Kidney (tissue), 14 donors: ENCODE data around the gene PRKRA. TPM values are rescaled to one million over a fixed set of nuclear protein-coding genes. Genes with fewer than 3 reads are reported as not detected.

Source experiments
- DNase-seq, 5 donors: peaks; one replicate each; pipeline ENCODE4 v3.0.0-alpha.2; 2013 to 2020
- FAIRE-seq: peaks from 2 replicates; lab custom pipeline; 2012; peaks lifted over from hg19 to GRCh38; lab: Jason Lieb, UNC
- H3K27ac ChIP-seq, 2 donors: one replicate each; pipeline ENCODE4 v1.7.0; 2013; ENCODE audit warnings: low read depth in 2 of 2, low read length in 2 of 2, inconsistent platforms in 1 of 2
- H3K27me3 ChIP-seq: one replicate; pipeline ENCODE4 v1.7.1; 2013; ENCODE audit warnings: low read length, inconsistent platforms; ENCODE audit not compliant: control insufficient read depth, insufficient read depth
- H3K36me3 ChIP-seq, 3 donors: one replicate each; pipeline versions ENCODE4 v1.7.0 to v1.7.1; 2013; ENCODE audit warnings: low read length in 3 of 3, control low read depth in 1 of 3, inconsistent platforms in 1 of 3; ENCODE audit not compliant: insufficient read depth in 3 of 3, control insufficient read depth in 2 of 3
- H3K4me1 ChIP-seq, 3 donors: one replicate each; pipeline versions ENCODE4 v1.7.0 to v1.7.1; 2013; ENCODE audit warnings: low read length in 3 of 3, inconsistent platforms in 1 of 3, low read depth in 1 of 3; ENCODE audit not compliant: control insufficient read depth in 2 of 3, insufficient read depth in 2 of 3
- H3K4me3 ChIP-seq, 3 donors: one replicate each; pipeline versions ENCODE4 v1.7.0 to v1.8.1; 2013; ENCODE audit warnings: low read length in 3 of 3, control low read depth in 1 of 3, inconsistent platforms in 1 of 3
- H3K9ac ChIP-seq, 3 donors: one replicate each; pipeline versions ENCODE4 v1.7.0 to v1.7.1; 2013; ENCODE audit warnings: low read length in 3 of 3, control low read depth in 1 of 3, inconsistent platforms in 1 of 3
- H3K9me3 ChIP-seq, 3 donors: one replicate each; pipeline versions ENCODE4 v1.7.0 to v1.7.1; 2013; ENCODE audit warnings: low read length in 3 of 3, control low read depth in 1 of 3, inconsistent platforms in 1 of 3; ENCODE audit not compliant: control insufficient read depth in 2 of 3, insufficient read depth in 1 of 3
- intact Hi-C: fragments of 100-400 bp; cut with DNase I; formaldehyde crosslinking; loops from one replicate; pipeline ENCODE4 v1.11.1; 2022
- polyA plus RNA-seq: library from polyadenylated mRNA; stranded (reverse); fragments of 350-450 nt; fragmentation: Illumina TruSeq; extraction: RNeasy Lipid Tissue Mini Kit (QIAGEN cat#74804); gene quantifications from one replicate; pipeline ENCODE4 v1.2.3, GENCODE V29; 2014; ENCODE audit warnings: low read depth, low replicate concordance; ENCODE audit not compliant: insufficient read depth
- total RNA-seq: library from RNA; stranded (reverse); fragmentation: NEBNext Ultra II Directional; extraction: Animal tissue kit (Norgen Biotek cat#: 25700); gene quantifications from one replicate; pipeline ENCODE4 v1.2.1, GENCODE V29; 2021
- TF ChIP-seq, protein P1 (sequence below): IDR thresholded peaks from 3 replicates; pipeline ENCODE4 v1.5.1; 2012; ENCODE audit warnings: mild to moderate bottlenecking, moderate library complexity, borderline replicate concordance; ENCODE audit not compliant: insufficient read depth; ENCODE audit errors: extremely low read depth
- donor health status: control.
- donor health status: control.
- donor health status: control.
- donor health status: control.
- donor health status: control.
- donor health status: DM: yes; HTN: yes; CAD: no.
- donor health status: Normal renal cell carcinoma (clear cell type).

The PRKRA gene
- total and polyA plus RNA-seq, 2 donors from 2014 or later, result 42.6 to 43.0 TPM

DNA sequence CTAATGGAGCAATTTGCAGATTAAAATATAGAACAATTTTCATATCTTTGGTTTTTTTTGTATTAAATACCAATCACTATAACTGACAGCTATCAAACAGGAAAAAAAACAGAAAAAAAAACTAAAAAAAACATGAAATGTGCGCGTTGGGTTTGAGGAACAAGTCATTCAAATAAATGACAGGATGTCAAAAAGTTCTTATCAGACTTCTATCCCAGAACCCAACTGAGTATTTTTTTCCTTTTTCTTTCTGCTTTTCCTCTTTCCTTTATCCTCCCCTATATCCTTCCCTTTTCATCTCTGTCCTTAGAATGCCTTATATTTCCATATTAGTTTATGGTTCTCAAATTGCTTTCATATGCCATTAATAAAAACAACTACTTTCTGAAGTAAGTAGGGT, 14.3 kb downstream of the PRKRA start:
- Histone ChIP-seq H3K36me3 (peaks cover 20 to 43% (median 20%) of the 10 kb centered on the region in 3 donors), H3K9ac (no peak overlapping the region), H3K4me1 (no peaks in the 10 kb centered on the region), H3K4me3 (no peak overlapping the region), H3K27me3 (no peaks in the 10 kb centered on the region), H3K27ac (no peak overlapping the region), H3K9me3 (no peaks in the 10 kb centered on the region)
- FAIRE-seq, result no peak
- TF ChIP-seq, protein P1, sequence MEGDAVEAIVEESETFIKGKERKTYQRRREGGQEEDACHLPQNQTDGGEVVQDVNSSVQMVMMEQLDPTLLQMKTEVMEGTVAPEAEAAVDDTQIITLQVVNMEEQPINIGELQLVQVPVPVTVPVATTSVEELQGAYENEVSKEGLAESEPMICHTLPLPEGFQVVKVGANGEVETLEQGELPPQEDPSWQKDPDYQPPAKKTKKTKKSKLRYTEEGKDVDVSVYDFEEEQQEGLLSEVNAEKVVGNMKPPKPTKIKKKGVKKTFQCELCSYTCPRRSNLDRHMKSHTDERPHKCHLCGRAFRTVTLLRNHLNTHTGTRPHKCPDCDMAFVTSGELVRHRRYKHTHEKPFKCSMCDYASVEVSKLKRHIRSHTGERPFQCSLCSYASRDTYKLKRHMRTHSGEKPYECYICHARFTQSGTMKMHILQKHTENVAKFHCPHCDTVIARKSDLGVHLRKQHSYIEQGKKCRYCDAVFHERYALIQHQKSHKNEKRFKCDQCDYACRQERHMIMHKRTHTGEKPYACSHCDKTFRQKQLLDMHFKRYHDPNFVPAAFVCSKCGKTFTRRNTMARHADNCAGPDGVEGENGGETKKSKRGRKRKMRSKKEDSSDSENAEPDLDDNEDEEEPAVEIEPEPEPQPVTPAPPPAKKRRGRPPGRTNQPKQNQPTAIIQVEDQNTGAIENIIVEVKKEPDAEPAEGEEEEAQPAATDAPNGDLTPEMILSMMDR, result no peak
- intact Hi-C loops, result no loop called here
- DNase-seq, result no peak

DNA sequence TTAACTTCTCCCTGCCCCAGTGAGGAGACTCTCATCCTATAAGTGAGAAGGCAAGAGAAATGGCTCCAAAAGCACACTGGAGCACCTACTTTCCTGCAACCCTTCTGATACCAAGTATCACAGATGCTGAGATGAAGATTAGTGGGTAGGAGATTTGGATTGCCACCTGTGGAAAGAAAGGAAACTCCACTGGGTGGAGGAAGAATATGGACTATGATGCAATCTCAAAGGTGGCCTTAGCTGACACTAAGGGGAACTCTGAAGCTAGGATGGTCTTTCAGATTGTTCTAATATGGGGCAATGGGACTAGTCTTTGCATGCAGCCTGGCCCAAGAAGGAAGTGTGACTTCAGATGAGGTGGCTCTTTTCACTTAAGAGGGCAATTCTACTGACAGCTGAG, 21.6 kb downstream of the PRKRA start:
- no peak overlapping the region for H3K4me3 ChIP-seq
- FAIRE-seq, result no peak
- H3K36me3 ChIP-seq, result peaks cover 8 to 30% (median 11%) of the 10 kb centered on the region in 3 donors
- no peak overlapping the region for H3K27ac ChIP-seq
- peaks cover 0 to 5% (median 0%) of the 10 kb centered on the region in 3 donors for H3K9me3 ChIP-seq
- intact Hi-C loops, result no loop called here
- no peak overlapping the region for H3K9ac ChIP-seq
- H3K27me3 ChIP-seq, result no peaks in the 10 kb centered on the region
- DNase-seq, result no peak
- no peaks in the 10 kb centered on the region for H3K4me1 ChIP-seq
- TF ChIP-seq, protein P1, result no peak

DNA sequence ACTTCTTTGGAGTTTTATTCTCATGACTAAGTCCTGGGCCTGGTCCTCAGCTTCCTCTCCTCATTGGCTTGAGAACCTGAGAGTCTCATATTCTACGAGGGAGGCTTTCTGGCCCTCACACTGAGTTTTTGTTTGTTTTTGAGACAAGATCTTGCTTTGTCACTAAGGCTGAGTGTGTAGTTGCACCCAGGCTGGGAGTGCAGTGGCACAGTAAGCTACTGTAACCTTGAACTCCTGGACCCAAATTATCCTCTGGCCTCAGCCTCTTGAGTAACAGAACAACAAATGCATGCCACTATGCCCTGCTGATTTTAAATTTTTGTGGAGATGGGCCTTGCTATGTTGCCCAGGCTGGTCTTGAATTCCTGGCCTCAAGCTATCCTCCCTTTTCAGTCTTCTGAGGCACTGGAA, 22.6 kb downstream of the PRKRA start:
- TF ChIP-seq, protein P1, result no peak
- Histone ChIP-seq H3K27ac (no peak overlapping the region), H3K36me3 (peaks cover 5 to 29% (median 11%) of the 10 kb centered on the region in 3 donors)

DNA sequence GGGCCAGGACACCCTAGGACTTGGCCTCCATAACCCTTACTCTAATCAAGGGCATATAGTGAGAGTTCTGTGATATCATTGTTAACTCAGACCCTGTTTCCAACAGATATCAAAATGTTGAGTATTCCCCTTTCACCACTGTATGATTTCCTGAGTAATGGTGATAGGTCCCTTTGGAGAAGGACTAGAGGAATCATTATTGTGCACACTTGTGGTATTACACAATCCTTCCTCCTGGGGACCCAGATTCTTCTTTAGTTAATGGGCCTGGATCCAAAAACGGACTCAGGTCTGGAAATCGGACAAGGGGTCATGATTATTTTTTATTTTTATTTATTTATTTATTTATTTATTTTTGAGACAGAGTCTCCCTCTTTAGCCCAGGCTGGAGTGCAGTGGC, 23.5 kb downstream of the PRKRA start:
- H3K9ac ChIP-seq, result no peak overlapping the region
- DNase-seq (no peak), FAIRE-seq (no peak)
- TF ChIP-seq, protein P1, result no peak
- intact Hi-C loops, result no loop called here
- no peaks in the 10 kb centered on the region for H3K27me3 ChIP-seq
- no peak overlapping the region for H3K4me3 ChIP-seq
- no peak overlapping the region for H3K27ac ChIP-seq
- H3K36me3 ChIP-seq, result peaks cover 2 to 22% (median 5%) of the 10 kb centered on the region in 3 donors
- no peaks in the 10 kb centered on the region for H3K4me1 ChIP-seq
- peaks cover 0 to 5% (median 0%) of the 10 kb centered on the region in 3 donors for H3K9me3 ChIP-seq

More for the DNA sequence above, 22.6 kb downstream of the PRKRA start:
- H3K4me1 ChIP-seq, result no peaks in the 10 kb centered on the region
- no peak overlapping the region for H3K9ac ChIP-seq
- intact Hi-C loops, result no loop called here
- peaks cover 0 to 5% (median 0%) of the 10 kb centered on the region in 3 donors for H3K9me3 ChIP-seq
- no peak overlapping the region for H3K4me3 ChIP-seq
- FAIRE-seq, result no peak
- DNase-seq, result no peak
- H3K27me3 ChIP-seq, result no peaks in the 10 kb centered on the region
